SK-N-MC (cell line): ENCODE results near the gene C1QL1.
A peak's percentile ranks its signal among the peaks of the same experiment; 100 is the strongest.

Source experiments
- DNase-seq: peaks from one replicate; pipeline ENCODE4 v3.0.0-alpha.2; 2011; ENCODE audit warnings: low read depth, low spot score
- H3K27ac ChIP-seq: fragments of 200-600 bp; sonication (generic); 2 replicates; pipeline ENCODE4 v1.5.1; 2016; ENCODE audit warnings: mixed run types
- H3K36me3 ChIP-seq: fragments of 200-600 bp; sonication (generic); 2 replicates; pipeline ENCODE4 v1.6.1; 2017; ENCODE audit warnings: antibody characterized with exemption, low read length, mixed read lengths; ENCODE audit not compliant: insufficient read depth
- H3K4me3 ChIP-seq: fragments of 200-600 bp; sonication (generic); 2 replicates; pipeline ENCODE4 v1.5.1; 2016
- H3K9ac ChIP-seq: fragments of 200-600 bp; sonication (generic); 2 replicates; pipeline ENCODE4 v1.8.0; 2017; ENCODE audit warnings: mixed run types, mixed read lengths; ENCODE audit not compliant: insufficient read length
- H3K9me3 ChIP-seq: fragments of 200-600 bp; sonication (generic); 2 replicates; pipeline ENCODE4 v1.6.1; 2017; ENCODE audit warnings: low read depth, mild to moderate bottlenecking, antibody characterized with exemption, low read length, moderate library complexity, mixed read lengths
- EZH2 ChIP-seq: fragments of 200-600 bp; sonication (generic); IDR thresholded peaks from one replicate; pipeline ENCODE4 v1.6.1; 2017; ENCODE audit warnings: antibody characterized with exemption
- FOXP2 ChIP-seq: optimal IDR thresholded peaks from 2 replicates; pipeline ENCODE3; 2011; ENCODE audit warnings: mild to moderate bottlenecking, moderate library complexity; ENCODE audit not compliant: insufficient read depth; ENCODE audit errors: extremely low read length, control extremely low read depth
- POLR2AphosphoS5 ChIP-seq: IDR thresholded peaks from 2 replicates; pipeline ENCODE4 v1.6.1; 2012; ENCODE audit warnings: mild to moderate bottlenecking, low read depth, low read length, borderline replicate concordance

C1QL1 gene

DNA sequence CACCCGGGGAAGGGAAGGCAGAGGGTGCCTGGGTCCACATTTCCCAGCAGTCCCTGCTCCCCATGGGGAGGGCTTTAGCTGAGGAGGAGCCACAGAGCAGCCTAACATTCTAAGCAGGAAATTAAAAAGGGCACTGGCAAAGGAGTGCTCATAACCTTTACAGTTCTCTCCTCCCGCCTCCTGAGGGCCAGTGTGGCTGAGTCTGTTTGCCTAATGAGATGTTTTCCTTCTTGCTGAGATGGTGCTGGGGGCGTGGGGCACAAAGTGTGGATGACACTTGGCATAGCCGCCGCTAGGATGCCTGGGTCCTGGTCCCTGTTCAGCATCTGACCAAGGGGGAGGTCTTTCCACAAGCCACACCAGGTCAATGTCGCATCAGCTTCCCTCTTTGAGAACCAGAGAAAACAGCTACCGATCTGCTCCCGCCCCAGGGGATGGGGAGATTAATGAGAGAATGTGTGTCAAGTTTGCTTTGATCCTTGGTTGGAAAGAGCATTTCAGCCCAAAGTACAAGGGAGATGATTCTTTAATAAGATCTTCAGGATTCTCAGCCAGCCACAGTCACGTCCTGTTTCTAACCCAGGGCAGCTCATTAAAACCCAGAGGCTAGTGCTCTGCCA, 26.3 kb downstream of the C1QL1 start:
- Histone ChIP-seq H3K9me3 (no peaks in the 10 kb centered on the region), H3K9ac (no peak overlapping the region), H3K27ac (no peak overlapping the region; the same call in 1 of the 2 replicates), H3K36me3 (peaks cover 93% of the 10 kb centered on the region), H3K4me3 (no peak overlapping the region)
- no peak for DNase-seq
- TF ChIP-seq FOXP2 (no peak), POLR2AphosphoS5 (no peak), EZH2 (no peak)

DNA sequence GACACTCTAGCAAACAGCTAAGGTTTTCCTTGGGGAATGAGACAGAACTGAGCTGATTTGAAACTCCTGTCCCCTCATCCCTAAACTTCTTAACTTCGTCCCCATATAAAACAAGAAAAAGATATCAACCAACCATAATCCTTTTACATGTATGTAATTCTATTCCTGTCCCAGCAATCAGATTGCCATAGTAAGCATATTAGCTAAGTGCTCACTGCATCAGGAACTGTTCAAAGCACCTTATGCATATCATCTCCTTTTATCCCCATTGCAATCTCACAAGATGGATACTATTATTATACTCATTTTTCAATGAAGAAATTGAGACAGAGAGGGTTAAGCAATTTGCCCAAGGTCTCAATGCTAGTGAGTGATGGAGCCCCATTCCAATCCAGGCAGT, 27.3 kb downstream of the C1QL1 start:
- no peak overlapping the region for H3K27ac ChIP-seq
- no peak overlapping the region for H3K4me3 ChIP-seq
- H3K9me3 ChIP-seq, result no peaks in the 10 kb centered on the region
- H3K36me3 ChIP-seq, result peaks cover 91% of the 10 kb centered on the region
- H3K9ac ChIP-seq, result no peak overlapping the region
- no peak for TF ChIP-seq FOXP2
- no peak for TF ChIP-seq POLR2AphosphoS5
- TF ChIP-seq EZH2, result no peak
- no peak for DNase-seq

DNA sequence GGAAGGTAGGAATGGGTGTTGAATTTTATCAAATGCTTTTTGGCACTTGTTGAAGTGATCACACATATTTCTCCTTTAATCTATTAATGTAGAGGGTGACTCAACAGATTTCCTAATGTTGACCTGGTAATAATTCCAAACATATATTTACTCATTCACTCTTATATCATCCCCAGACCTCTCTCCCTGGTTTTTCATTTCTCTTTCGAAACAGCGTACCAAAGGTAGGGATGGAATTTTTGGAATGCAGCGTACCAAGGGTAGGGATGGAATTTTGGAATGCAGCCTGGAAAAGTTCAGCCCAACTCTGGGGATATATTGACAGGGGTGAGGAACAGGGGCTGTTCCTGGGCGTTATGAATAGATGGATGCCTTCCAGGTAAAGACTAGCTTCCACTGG, 27.8 kb downstream of the C1QL1 start:
- TF ChIP-seq POLR2AphosphoS5 (no peak), EZH2 (no peak)
- Histone ChIP-seq H3K36me3 (peaks cover 91% of the 10 kb centered on the region), H3K9me3 (no peaks in the 10 kb centered on the region)

DNA sequence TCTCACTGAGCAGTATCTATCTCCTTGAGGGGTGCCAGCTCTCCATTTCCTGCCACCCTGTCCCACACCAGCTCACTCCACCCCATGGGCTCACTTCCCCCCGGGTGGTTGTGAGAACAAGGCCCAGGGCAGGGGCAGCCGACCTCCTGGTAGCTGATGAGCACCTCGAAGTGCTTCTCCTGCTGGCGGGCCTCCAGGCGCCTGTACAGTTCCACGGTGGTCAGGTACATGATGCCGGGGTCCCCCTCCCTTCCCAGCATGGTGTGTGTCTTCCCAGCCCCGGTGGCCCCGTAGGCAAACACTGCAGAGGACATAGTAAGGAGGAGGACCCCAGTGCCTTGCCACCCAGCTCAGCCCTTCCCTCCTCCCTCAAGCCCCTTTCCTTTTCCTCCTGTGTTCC, 33.0 kb downstream of the C1QL1 start:
- TF ChIP-seq EZH2 (no peak), POLR2AphosphoS5 (no peak), FOXP2 (no peak)
- H3K4me3 ChIP-seq, result no peak overlapping the region

More for the DNA sequence above, 27.8 kb downstream of the C1QL1 start:
- no peak overlapping the region for H3K9ac ChIP-seq
- no peak overlapping the region for H3K4me3 ChIP-seq
- H3K27ac ChIP-seq, result no peak overlapping the region
- no peak for DNase-seq

DNA sequence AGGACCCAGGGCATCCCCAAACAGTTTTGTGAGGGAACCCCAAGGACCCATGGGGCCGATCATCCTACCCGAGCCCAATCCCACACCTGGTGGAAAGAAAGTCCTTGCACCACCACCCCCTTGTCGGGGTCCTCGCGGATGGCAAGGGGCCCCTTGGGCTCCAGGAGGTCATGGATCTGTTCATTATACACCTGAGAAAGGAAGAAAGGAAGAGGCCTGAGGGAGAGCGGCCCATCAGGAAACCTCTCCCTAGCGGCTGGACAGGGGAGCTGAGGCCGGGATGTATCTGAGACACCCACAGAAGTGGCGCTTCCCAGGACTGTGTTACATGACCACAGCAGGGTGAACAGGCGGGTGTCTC, 33.4 kb downstream of the C1QL1 start:
- Histone ChIP-seq H3K9me3 (no peaks in the 10 kb centered on the region), H3K36me3 (peaks cover 95% of the 10 kb centered on the region), H3K4me3 (no peak overlapping the region), H3K27ac (no peak overlapping the region), H3K9ac (no peak overlapping the region)
- TF ChIP-seq EZH2 (no peak), POLR2AphosphoS5 (no peak), FOXP2 (no peak)
- DNase-seq, result no peak

More for the DNA sequence above, 33.0 kb downstream of the C1QL1 start:
- H3K36me3 ChIP-seq, result peaks cover 95% of the 10 kb centered on the region
- no peak for DNase-seq
- no peak overlapping the region for H3K27ac ChIP-seq
- H3K9me3 ChIP-seq, result no peaks in the 10 kb centered on the region
- no peak overlapping the region for H3K9ac ChIP-seq

DNA sequence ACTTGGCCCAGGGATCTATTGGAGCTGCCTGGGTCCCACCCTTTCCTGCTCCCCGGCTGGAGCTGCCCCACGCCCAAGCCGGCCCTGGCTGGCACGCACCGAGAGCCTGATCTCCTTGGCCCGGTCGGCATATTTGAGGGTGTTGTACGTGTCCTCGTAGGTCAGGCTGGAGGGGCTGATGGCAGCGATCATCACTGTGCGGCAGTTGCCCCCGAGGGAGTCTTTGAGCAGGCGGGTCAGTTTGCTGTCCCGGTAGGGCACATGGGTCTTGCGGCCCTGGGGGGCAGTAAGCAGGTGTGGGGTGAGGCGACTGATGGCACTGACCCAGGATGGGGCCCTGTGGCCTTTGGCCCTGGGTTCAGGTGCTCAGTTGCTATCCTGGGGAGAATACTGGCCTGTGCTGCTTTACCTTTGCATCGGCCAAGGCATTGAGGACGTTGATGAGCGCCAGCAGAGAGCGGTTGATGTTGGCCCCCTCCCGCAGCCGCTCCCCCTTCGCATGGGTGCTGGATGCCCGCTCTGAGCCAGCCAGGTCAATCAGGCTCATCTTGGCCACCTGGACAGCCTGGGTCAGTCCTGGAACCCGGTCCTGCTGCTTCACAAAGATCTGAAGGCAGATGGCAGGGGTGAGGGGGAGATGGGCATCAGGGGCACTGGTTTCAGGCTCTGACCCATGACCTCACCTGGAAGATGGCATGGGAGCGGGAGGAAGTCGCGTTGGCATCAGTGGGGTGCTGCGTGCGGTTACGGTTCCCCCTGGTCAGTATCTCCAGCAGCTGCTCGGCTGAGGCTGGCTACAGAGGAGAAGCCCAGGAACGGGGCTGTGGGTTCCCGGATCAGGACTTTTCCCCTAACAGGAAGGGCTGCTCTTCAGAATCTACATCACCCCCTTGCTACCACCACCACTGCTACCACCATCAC, 34.0 kb downstream of the C1QL1 start:
- Histone ChIP-seq H3K9ac (no peak overlapping the region), H3K27ac (no peak overlapping the region), H3K4me3 (no peak overlapping the region), H3K36me3 (peaks cover 95% of the 10 kb centered on the region), H3K9me3 (no peaks in the 10 kb centered on the region)
- TF ChIP-seq FOXP2 (no peak), EZH2 (no peak), POLR2AphosphoS5 (no peak)
- no peak for DNase-seq

DNA sequence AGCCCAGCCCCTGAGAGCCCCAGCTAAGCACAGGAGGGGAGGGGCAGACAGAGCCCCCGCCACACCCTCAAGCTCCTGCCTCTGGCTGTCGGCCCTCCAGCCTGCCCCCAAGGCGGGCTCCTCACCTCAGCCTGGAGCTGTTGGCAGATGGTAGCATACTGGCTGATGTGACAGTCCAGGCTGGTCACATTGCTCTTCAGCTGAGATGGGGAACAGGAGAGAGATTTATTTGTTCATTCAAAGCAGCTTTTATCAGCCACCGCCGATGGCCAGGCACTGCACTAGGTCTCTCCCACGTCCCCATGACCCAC, 35.4 kb downstream of the C1QL1 start:
- Histone ChIP-seq H3K4me3 (no peak overlapping the region), H3K27ac (no peak overlapping the region), H3K36me3 (peaks cover 96% of the 10 kb centered on the region), H3K9me3 (no peaks in the 10 kb centered on the region), H3K9ac (no peak overlapping the region)
- no peak for DNase-seq
- TF ChIP-seq EZH2, result no peak
- TF ChIP-seq FOXP2, result no peak
- peak; percentile 5; the same call in 1 of the 2 replicates for TF ChIP-seq POLR2AphosphoS5

DNA sequence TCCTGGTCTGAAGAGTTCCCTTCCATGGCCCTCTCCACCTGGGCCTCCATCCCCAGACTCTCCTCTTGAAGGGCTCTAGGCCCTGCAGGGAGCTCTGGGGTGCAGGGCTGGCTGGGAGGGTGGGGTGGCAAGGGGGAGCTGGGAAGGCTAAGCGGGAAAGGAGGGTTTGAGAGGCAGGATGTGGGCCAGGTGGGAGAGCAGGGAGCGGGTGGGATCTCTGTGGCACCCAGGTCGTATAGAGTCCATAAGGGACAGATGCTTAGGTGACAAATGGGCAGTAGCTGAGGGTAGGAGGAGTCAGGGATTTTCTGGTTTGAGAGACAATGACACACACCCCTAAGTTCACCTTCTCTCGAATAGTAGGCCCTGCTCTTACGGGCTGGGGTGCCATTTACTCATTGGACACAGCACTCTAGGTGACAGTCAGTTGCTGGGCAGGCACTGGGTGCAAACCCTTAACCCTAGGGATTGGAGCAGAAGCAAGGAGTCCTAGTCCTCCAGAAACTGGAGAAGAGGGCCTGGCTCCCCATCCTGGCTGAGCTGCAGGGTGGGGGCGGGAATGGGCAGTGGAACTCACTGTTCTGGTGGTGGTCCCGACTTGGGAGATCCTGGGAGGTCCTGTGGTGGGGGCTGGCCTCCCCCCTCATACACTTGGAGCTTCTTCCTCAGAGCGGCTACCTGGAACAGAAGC, 35.9 kb downstream of the C1QL1 start:
- no peak overlapping the region for H3K27ac ChIP-seq
- H3K9ac ChIP-seq, result no peak overlapping the region
- peaks cover 96% of the 10 kb centered on the region for H3K36me3 ChIP-seq
- no peak for TF ChIP-seq EZH2
- no peak for TF ChIP-seq POLR2AphosphoS5
- DNase-seq, result no peak
- H3K4me3 ChIP-seq, result no peak overlapping the region
- no peaks in the 10 kb centered on the region for H3K9me3 ChIP-seq
